GM12873 (cell line): Measurements from ENCODE around the gene COX6A2.

Source experiments
- CTCF ChIP-seq: IDR thresholded peaks from 2 replicates; pipeline ENCODE4 v1.5.1; 2012; ENCODE audit warnings: low read depth, mild to moderate bottlenecking, moderate library complexity, low read length, control low read depth; ENCODE audit not compliant: insufficient read depth; ENCODE audit errors: missing control alignments

Gene COX6A2

GRCh38 chr16:31420037-31420436 is 8.1 kb downstream of the COX6A2 start:
- TF ChIP-seq CTCF: no peak

GRCh38 chr16:31417916-31418315 is 10.2 kb downstream of the COX6A2 start:
- TF ChIP-seq CTCF: no peak

- no peak for TF ChIP-seq CTCF
These were observed 11.8 kb downstream of the COX6A2 start for GRCh38 chr16:31416371-31416770.

- no peak for TF ChIP-seq CTCF
These were observed 13.5 kb downstream of the COX6A2 start for GRCh38 chr16:31414706-31415105.

- no peak for TF ChIP-seq CTCF
These were observed 14.2 kb downstream of the COX6A2 start for GRCh38 chr16:31413943-31414342.

- TF ChIP-seq CTCF: no peak
These were observed 14.8 kb downstream of the COX6A2 start for GRCh38 chr16:31413381-31413780.

GRCh38 chr16:31412750-31413149 is 15.4 kb downstream of the COX6A2 start:
- TF ChIP-seq CTCF: no peak
